ENCODE results near the gene EPS8L3.

- TF ChIP-seq POLR2A (IDR thresholded peaks at IDR 0.05) (no peak), CTCF (IDR thresholded peaks at IDR 0.05) (peak in 1 of 6 experiments; percentile 78)
Observed at GRCh38 chr1:109773900-109774485, 10.3 kb upstream of the EPS8L3 start.

Measured in esophagus squamous epithelium (tissue), 4 donors.